ENCODE results near the gene EPB41L2.
"Not testable (repeated sequence)": the region's sequence is repeated elsewhere in the genome, so short reads cannot be mapped to it uniquely, and the experiment has no call there.

Gene EPB41L2

GRCh38 chr6:130962966-130963365, 100.1 kb downstream of the EPB41L2 start:
- intact Hi-C loops (cut with DNase I) = no loop called here
- DNase-seq = no peak

DNA sequence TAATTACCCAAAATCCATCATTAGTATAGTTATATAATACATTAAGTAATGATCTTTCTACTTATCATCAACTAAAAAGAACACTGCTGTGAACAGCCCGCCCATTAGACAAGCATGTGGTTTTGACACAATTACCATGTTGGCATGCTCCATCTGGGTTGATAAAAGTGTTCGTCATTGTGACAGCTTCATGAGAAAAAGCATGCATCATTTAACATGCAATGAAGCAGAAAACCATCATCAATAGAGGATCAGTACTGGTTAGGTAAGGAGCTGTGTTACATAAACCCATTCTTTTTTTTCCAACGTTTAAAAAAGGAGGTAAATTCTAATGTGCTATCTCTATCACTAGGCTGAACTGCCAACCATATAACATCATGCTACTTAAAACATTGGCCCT, 101.9 kb downstream of the EPB41L2 start:
- intact Hi-C loops (cut with DNase I) = no loop called here

DNA sequence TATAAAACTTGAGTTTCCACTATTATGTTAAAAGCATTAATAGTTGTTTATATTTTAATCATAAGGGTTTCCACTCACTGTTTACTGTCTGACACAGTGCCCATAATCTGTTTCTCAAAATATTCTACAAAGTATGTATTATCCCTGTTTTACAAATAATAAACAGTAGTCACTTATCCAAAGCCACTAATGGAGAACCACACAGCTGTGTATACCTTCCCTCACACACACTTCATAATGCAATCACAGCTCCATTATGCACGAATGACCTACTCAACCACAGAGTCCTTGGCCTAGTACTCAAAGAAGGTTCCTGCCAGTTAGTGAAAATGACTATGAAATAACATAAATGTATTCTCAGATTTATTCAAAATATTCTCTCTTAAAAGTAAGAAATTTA, 103.1 kb downstream of the EPB41L2 start:
- intact Hi-C loops (cut with DNase I) = no loop called here
- no peak for DNase-seq

More for the DNA sequence above, 101.9 kb downstream of the EPB41L2 start:
- no peak for DNase-seq

- intact Hi-C loops (cut with DNase I) = no loop called here
- no peak for DNase-seq
These were observed 104.6 kb downstream of the EPB41L2 start for GRCh38 chr6:130958468-130958867.

GRCh38 chr6:130955755-130956154, 107.3 kb downstream of the EPB41L2 start:
- intact Hi-C loops (cut with DNase I) = no loop called here

GRCh38 chr6:130949553-130949952, 113.5 kb downstream of the EPB41L2 start:
- intact Hi-C loops (cut with DNase I) = loop anchor here (10.0 kb wide), 1 partner anchor 65 kb away; no protein-coding TSS in a partner anchor
- no peak for DNase-seq

More at GRCh38 chr6:130955755-130956154, 107.3 kb downstream of the EPB41L2 start:
- DNase-seq = no peak

DNA sequence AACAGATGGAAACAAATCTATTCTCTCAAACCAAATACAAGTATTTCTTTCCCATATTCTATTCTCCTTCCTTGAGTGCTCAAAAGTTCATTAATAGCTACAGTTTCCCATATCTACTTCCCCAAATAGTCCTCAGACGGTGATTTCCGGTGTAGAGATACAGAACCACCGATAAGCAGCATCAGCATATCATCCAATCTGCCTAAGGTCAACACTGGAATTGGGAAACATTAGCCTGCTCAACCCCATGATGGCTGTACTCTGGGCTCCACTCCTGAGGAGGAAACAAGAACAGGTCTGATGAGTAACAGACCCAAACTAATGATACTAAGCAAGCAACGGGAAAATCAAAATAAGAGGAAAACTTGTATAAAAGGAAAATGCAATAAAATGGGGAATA, 115.6 kb downstream of the EPB41L2 start:
- DNase-seq = no peak
- intact Hi-C loops (cut with DNase I) = loop anchor here (10.0 kb wide), 1 partner anchor 63 kb away; no protein-coding TSS in a partner anchor

DNA sequence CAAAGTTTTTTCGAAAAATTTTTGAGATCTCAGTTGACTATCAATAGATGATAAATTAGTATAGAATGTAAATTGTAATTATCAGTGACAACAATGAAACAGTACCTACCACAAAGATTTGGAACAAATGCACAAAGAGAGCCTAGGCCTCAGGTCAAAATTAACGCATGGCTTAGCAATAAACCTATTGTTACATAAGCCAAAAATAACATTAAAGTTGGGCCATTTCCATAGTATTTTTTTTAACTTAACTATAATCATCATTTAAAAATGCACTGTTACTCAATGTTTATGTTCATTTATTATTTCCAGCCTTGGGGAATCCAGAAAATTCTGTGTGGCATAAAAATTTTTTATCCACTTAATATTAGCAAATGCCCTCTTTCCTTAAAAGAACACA, 117.0 kb downstream of the EPB41L2 start:
- intact Hi-C loops (cut with DNase I) = loop anchor here (10.0 kb wide), 1 partner anchor 61 kb away; no protein-coding TSS in a partner anchor
- no peak for DNase-seq

DNA sequence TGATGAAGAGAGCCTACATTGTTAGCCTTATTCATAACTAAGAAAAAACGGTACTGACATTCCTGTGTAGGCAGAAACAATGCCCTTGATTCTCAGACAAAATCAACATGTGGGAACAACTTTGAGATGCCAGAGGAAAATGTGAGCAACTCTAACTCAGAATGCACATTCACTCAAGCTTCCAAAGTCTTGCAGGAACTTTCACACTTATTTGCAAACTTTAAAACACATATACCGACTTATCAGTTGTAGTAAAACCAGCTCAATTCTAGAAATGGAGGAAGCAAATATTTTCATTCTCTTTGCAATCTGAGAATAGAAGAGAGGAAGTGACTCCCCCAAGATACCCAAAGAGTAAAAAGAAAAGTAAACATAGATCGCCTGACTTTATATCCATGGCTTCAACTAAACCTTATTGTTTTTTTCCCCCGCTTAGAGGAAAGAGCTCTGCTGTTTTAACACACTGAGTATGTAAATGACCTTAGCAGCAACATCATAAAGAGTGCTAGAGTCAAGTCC, 117.6 kb downstream of the EPB41L2 start:
- intact Hi-C loops (cut with DNase I) = loop anchor here (10.0 kb wide), 1 partner anchor 61 kb away; no protein-coding TSS in a partner anchor

DNA sequence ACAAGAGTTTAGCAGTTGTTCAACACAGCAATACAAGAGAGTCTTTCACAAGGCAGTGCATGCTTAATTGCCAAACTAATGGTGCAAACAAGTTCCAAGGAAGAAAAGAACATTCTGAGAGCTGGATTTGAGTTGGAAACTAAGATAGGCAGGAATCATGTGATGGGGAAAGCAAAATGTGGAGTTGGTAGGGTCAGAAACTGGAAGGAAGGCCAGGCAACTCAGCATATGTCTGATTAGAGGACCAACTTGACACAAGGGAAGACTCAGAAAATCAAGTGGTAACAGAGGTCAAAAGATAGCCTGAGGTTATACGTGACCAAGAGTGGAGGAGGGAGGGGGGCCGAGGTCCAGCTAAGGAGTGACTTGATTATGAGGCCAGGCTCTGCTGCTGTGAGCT, 118.6 kb downstream of the EPB41L2 start:
- intact Hi-C loops (cut with DNase I) = loop anchor here (10.0 kb wide), 1 partner anchor 60 kb away; no protein-coding TSS in a partner anchor
- DNase-seq = no peak

More for the DNA sequence above, 117.6 kb downstream of the EPB41L2 start:
- no peak for DNase-seq

DNA sequence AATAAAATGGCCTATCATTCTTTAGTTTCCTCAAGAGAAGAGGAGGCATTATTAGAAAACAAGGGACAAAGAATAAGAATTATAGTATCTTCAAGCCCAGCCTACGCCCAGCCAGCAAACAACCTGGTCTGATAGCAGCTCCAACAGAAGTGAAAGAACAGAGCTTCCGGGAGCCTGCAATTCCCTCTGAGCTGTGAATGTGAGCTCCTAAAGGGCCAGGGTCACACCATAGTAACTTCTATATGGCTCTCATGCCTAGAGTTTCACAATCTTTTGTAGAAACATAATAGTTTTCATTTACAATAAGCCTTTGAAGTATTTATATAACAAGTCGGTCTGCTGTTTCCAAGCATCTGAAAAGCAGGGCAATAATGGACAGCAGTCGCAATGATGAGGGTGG, 119.3 kb downstream of the EPB41L2 start:
- intact Hi-C loops (cut with DNase I) = loop anchor here (10.0 kb wide), 1 partner anchor 59 kb away; no protein-coding TSS in a partner anchor
- peak in 1 of 10 donors; percentile 22 for DNase-seq

GRCh38 chr6:130942752-130943151, 120.3 kb downstream of the EPB41L2 start:
- not testable (repeated sequence) for DNase-seq
- intact Hi-C loops (cut with DNase I) = loop anchor here (10.0 kb wide), 1 partner anchor 58 kb away; no protein-coding TSS in a partner anchor

GRCh38 chr6:130937942-130938604, 125.0 kb downstream of the EPB41L2 start:
- DNase-seq = no peak
- intact Hi-C loops (cut with DNase I) = no loop called here

GRCh38 chr6:130936933-130937332, 126.1 kb downstream of the EPB41L2 start:
- DNase-seq = no peak
- intact Hi-C loops (cut with DNase I) = no loop called here

GRCh38 chr6:130935978-130936377, 127.1 kb downstream of the EPB41L2 start:
- intact Hi-C loops (cut with DNase I) = no loop called here

DNA sequence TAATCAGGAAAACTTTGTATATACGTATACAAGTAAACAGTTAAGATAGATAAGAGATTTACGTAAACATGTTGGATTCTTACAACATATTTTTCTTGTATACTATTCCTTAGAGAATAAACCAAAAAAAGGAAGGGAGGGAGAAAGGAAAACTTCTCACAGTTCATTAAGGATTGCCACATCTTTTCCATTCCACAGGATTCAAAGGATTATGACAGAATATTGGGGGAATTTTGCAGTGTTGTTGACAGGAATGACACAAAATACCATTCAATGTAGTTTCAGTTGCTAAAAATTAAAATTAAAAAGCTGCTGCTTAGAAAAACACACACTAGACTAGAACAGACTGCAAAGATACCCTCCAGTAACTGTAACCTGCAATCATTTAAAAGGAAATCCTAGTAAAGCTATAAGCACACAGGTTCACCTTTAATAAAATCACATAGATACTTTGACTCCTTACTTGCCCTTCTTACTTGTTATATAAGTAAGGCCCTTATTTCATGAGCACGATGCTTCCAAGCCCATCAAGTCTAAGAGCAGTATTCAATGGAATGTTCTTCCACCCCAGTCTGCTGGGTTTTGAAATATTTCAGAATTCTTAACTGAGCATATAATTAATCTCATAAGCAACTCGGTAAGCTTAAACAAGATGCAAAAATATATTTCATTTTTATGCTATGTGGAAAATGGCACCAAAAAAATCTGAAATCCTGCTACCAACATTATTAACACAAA, 128.0 kb downstream of the EPB41L2 start:
- no peak for DNase-seq
- intact Hi-C loops (cut with DNase I) = no loop called here

More at GRCh38 chr6:130935978-130936377, 127.1 kb downstream of the EPB41L2 start:
- DNase-seq = no peak

GRCh38 chr6:130933712-130934200, 129.3 kb downstream of the EPB41L2 start:
- peak in 3 of 10 donors; percentile 21 to 76 (median 41) for DNase-seq

DNA sequence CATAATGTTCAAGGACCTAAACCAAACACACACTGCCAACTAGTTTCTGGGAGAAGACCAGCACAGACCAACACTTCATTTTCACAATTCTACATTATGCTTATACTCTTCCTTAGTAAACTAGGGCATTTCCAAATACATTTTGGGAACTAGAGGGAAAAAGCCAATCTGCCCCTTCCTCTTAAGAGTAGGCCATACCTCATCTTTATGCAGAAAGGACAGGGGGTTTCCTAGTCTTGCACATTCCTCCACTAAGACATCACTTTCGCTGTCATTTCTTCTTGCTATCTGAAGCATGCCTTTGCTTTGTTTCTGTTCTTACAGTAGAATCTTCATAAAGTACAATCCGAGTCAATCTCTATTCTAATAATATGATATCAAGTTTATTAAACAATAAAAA, 130.1 kb downstream of the EPB41L2 start:
- intact Hi-C loops (cut with DNase I) = no loop called here
- DNase-seq = no peak

More at GRCh38 chr6:130933712-130934200, 129.3 kb downstream of the EPB41L2 start:
- intact Hi-C loops (cut with DNase I) = no loop called here

- intact Hi-C loops (cut with DNase I) = no loop called here
- DNase-seq = no peak
These were observed 130.6 kb downstream of the EPB41L2 start for GRCh38 chr6:130932438-130932837.

DNA sequence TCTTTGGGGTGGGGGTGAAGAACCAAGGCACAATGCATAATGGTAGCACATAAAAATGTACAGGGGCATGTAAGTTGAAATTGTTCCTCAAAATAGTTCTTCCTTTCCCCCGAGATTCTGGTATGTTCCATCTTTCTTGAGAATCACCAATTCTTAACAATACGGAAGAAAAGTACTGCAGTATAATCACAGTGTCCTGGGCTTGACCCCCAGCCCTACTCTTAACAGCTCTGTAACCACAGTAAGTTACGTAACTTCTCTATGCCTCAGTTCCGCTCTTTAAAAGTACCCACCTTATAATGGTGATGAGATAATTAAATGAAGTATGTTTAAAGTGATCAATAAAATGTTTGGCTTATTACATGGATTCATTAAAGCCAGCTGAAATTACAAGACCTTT, 131.4 kb downstream of the EPB41L2 start:
- intact Hi-C loops (cut with DNase I) = no loop called here
- DNase-seq = no peak
